Measurements from ENCODE around the gene PHLPP1.
"Not testable (repeated sequence)": the region's sequence is repeated elsewhere in the genome, so short reads cannot be mapped to it uniquely, and the experiment has no call there.

The PHLPP1 gene

GRCh38 chr18:62717925-62718800 is 2.8 kb downstream of the PHLPP1 start:
- DNase-seq (ENCODE audit: low spot score) = no peak

- DNase-seq (ENCODE audit: low spot score) = no peak
Observed at GRCh38 chr18:62720048-62720447, 4.7 kb downstream of the PHLPP1 start.

GRCh38 chr18:62720766-62721613 is 5.6 kb downstream of the PHLPP1 start:
- no peak for DNase-seq (ENCODE audit: low spot score)

GRCh38 chr18:62721839-62722795 is 6.8 kb downstream of the PHLPP1 start:
- no peak for DNase-seq (ENCODE audit: low spot score)

GRCh38 chr18:62723666-62724281 is 8.4 kb downstream of the PHLPP1 start:
- DNase-seq (ENCODE audit: low spot score) = no peak

GRCh38 chr18:62725896-62726295 is 10.6 kb downstream of the PHLPP1 start:
- DNase-seq (ENCODE audit: low spot score) = no peak

- DNase-seq (ENCODE audit: low spot score) = no peak
Observed at GRCh38 chr18:62728254-62728653, 12.9 kb downstream of the PHLPP1 start.

- DNase-seq (ENCODE audit: low spot score) = no peak
Observed at GRCh38 chr18:62729487-62730386, 14.4 kb downstream of the PHLPP1 start.

- no peak for DNase-seq (ENCODE audit: low spot score)
Observed at GRCh38 chr18:62730941-62731340, 15.6 kb downstream of the PHLPP1 start.

- no peak for DNase-seq (ENCODE audit: low spot score)
Observed at GRCh38 chr18:62732617-62733016, 17.3 kb downstream of the PHLPP1 start.

- DNase-seq (ENCODE audit: low spot score) = no peak
Observed at GRCh38 chr18:62734290-62734689, 18.9 kb downstream of the PHLPP1 start.

- no peak for DNase-seq (ENCODE audit: low spot score)
Observed at GRCh38 chr18:62735387-62735786, 20.0 kb downstream of the PHLPP1 start.

- DNase-seq (ENCODE audit: low spot score) = no peak
Observed at GRCh38 chr18:62736077-62736855, 20.9 kb downstream of the PHLPP1 start.

- no peak for DNase-seq (ENCODE audit: low spot score)
Observed at GRCh38 chr18:62737241-62737873, 22.0 kb downstream of the PHLPP1 start.

- no peak for DNase-seq (ENCODE audit: low spot score)
Observed at GRCh38 chr18:62738639-62739038, 23.3 kb downstream of the PHLPP1 start.

- DNase-seq (ENCODE audit: low spot score) = no peak
Observed at GRCh38 chr18:62739911-62740310, 24.6 kb downstream of the PHLPP1 start.

- not testable (repeated sequence) for DNase-seq (ENCODE audit: low spot score)
Observed at GRCh38 chr18:62740650-62741049, 25.3 kb downstream of the PHLPP1 start.

- DNase-seq (ENCODE audit: low spot score) = no peak
Observed at GRCh38 chr18:62741118-62741566, 25.8 kb downstream of the PHLPP1 start.

- DNase-seq (ENCODE audit: low spot score) = no peak
Observed at GRCh38 chr18:62741584-62741983, 26.2 kb downstream of the PHLPP1 start.

Data from hematopoietic multipotent progenitor cell treated with erythropoietin and hydrocortisone succinate and interleukin-3 and kit ligand, for 17 days (in vitro differentiated cells).